Effector memory CD4-positive, alpha-beta T cell (primary cell): ENCODE data around the gene PRKACG.

Experiments used
- DNase-seq, 3 donors: peaks; one replicate each; pipeline ENCODE4 v3.0.0-alpha.2; 2020
- H3K27ac ChIP-seq: 2 replicates; pipeline ENCODE4 v1.7.0; 2013; ENCODE audit warnings: mild to moderate bottlenecking, low read length, moderate library complexity; ENCODE audit not compliant: insufficient read depth, poor library complexity, severe bottlenecking
- H3K27me3 ChIP-seq: replicated peaks from 2 replicates; pipeline ENCODE4 v1.7.0; 2013; ENCODE audit warnings: mild to moderate bottlenecking, low read length; ENCODE audit not compliant: insufficient read depth, control insufficient read depth, poor library complexity, severe bottlenecking
- H3K36me3 ChIP-seq: 2 replicates; pipeline ENCODE4 v1.7.0; 2013; ENCODE audit warnings: mild to moderate bottlenecking, low read length, moderate library complexity; ENCODE audit not compliant: control insufficient read depth, insufficient read depth
- H3K4me1 ChIP-seq: 2 replicates; pipeline ENCODE4 v1.7.0; 2013; ENCODE audit warnings: low read length, mild to moderate bottlenecking; ENCODE audit not compliant: control insufficient read depth, insufficient read depth, poor library complexity, severe bottlenecking
- H3K4me3 ChIP-seq: 2 replicates; pipeline ENCODE4 v1.7.0; 2013; ENCODE audit warnings: low read length, low read depth, mild to moderate bottlenecking; ENCODE audit not compliant: insufficient read depth, poor library complexity, severe bottlenecking
- H3K9me3 ChIP-seq: 2 replicates; pipeline ENCODE4 v1.7.0; 2013; ENCODE audit warnings: mild to moderate bottlenecking, low read length, moderate library complexity; ENCODE audit not compliant: control insufficient read depth

PRKACG gene

DNA sequence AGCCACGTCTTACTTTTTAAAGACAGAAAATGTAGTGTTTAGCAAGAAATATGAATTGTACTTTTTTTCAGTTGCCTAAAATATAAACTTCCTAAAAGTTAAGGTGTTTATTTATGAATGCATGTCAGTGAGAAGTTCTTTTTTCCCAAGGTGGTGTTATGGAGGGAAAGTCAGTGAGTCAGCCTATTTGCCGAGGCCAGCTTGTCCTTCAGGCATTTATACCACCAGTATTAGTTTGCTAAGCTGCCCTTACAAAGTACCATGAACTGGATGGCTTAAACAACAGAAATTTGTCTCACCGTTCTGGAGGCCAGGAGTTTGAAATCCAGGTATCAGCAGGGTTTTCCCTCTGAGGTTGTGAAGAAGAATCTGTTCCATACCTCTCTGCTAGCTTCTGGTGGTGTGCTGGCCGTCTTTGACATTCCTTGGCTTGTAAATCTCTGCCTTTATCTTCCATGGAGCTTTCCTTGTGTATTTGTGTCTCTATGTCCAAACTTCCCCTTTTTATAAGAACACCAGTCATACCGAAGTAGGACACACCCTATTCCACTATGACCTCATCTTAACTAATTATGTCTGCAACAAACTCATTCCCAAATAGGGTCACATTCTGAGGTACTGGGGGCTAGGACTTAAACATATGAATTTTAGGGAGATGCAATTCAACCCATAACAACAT lies 38.4 kb downstream of the PRKACG start:
- Histone ChIP-seq H3K4me3 (no peak overlapping the region), H3K27ac (no peak overlapping the region), H3K9me3 (no peaks in the 10 kb centered on the region), H3K4me1 (peaks cover 4% of the 10 kb centered on the region), H3K36me3 (no peaks in the 10 kb centered on the region), H3K27me3 (no peaks in the 10 kb centered on the region)
- DNase-seq, result no peak

DNA sequence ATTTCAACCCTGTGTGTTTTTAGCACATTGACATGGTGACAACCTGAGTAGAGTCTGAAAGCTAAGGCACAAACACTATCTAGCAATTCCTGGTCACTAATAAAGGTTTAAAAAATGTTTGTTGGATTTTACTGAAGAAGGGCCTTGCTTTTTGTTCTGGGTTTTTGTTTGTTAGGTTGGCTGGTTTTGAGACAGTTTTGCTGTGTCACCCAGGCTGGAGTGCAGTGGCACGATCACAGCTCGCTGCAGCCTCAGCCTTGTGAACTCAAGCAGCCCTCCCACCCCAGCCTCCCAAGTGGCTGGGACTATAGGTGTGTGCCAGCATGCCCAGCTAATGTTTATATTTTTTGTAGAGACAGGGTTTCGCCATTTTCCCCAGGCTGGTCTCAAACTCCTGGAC lies 39.0 kb downstream of the PRKACG start:
- DNase-seq, result no peak
- Histone ChIP-seq H3K27me3 (no peaks in the 10 kb centered on the region), H3K36me3 (no peaks in the 10 kb centered on the region), H3K27ac (no peak overlapping the region), H3K4me1 (peaks cover 3% of the 10 kb centered on the region), H3K4me3 (no peak overlapping the region), H3K9me3 (no peaks in the 10 kb centered on the region)

DNA sequence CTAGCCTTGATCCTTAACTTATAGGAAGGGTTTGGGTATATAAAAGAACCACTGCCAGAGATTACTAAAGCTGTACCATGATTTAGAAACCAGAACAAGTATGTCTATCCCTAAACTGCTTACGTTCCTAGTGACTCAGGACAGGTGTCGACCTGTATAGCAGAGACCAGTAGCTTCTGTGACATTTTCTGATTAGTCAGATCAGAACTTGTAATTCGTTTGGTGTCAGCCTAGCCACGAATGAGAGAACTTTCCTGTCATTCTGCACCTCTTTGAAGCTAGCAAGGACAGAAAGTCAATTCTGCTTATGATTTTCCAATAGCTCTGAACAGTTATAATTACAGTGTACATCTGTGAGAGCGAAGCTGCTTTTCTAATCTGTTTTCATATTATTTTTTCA lies 39.5 kb downstream of the PRKACG start:
- H3K27ac ChIP-seq, result no peak overlapping the region
- no peaks in the 10 kb centered on the region for H3K4me1 ChIP-seq
- no peak for DNase-seq
- no peaks in the 10 kb centered on the region for H3K27me3 ChIP-seq
- H3K9me3 ChIP-seq, result no peaks in the 10 kb centered on the region
- H3K4me3 ChIP-seq, result no peak overlapping the region
- H3K36me3 ChIP-seq, result no peaks in the 10 kb centered on the region

DNA sequence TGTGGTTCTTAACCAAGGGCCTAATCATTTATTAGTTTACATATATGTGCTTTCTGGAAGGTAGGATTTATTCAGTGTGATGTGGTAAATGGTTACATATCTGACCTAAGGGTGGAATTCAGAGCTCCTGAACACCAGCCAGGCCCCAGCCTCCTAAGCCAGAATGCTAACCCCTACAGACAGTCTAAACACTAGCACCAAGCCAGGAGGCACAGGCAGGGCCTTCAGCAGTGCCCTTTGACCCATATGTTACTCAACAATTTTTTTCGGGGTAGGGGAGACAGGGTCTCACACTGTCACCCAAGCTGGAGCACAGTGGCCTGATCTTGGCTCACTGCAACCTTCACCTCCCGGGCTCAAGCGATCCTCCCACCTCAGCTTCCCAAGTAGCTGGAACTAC lies 40.3 kb downstream of the PRKACG start:
- Histone ChIP-seq H3K27me3 (no peaks in the 10 kb centered on the region), H3K9me3 (no peaks in the 10 kb centered on the region), H3K4me3 (no peak overlapping the region), H3K36me3 (no peaks in the 10 kb centered on the region), H3K27ac (no peak overlapping the region), H3K4me1 (no peaks in the 10 kb centered on the region)
- no peak for DNase-seq

DNA sequence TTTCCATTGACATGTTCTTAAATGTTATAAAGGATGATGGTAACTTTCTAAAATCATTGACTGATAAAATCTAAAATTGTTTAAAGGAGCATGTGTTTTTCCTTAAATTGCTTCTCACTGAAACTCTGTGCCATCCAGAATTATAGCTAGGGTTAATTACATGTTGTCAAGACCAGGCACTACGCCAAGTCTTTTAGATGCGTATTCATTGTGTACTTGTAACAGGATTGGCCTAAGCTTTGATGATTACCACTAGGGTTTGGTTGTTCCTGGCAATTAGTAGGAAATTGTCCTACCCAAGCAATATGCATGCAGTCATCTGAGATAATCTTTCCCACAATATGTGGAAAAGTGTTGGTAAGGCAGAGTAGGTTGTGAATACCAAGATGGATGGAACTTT lies 43.8 kb downstream of the PRKACG start:
- Histone ChIP-seq H3K9me3 (no peaks in the 10 kb centered on the region), H3K4me1 (no peaks in the 10 kb centered on the region), H3K27ac (no peak overlapping the region), H3K4me3 (no peak overlapping the region), H3K36me3 (no peaks in the 10 kb centered on the region), H3K27me3 (no peaks in the 10 kb centered on the region)
- no peak for DNase-seq

DNA sequence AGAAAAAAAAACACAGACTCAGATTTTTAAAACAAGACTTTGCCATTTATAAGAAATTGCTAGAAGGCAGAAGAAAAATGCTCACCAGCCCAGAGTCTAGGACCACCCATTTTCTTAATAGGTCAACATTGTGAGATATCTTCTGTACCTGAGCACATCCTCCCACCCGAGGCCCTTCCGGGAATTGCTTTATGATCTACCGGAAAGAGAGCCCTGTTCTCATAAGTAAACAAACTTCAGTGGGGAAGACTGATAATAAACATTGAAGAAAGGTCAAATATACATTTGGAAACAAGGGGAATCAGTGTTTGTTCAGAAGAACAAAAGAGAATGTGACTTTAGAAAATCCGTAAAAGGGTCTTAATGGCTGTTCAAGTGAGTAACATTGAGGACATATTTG lies 44.4 kb downstream of the PRKACG start:
- H3K27me3 ChIP-seq, result no peaks in the 10 kb centered on the region
- H3K4me1 ChIP-seq, result no peaks in the 10 kb centered on the region
- no peak overlapping the region for H3K4me3 ChIP-seq
- H3K27ac ChIP-seq, result no peak overlapping the region
- H3K36me3 ChIP-seq, result no peaks in the 10 kb centered on the region
- no peaks in the 10 kb centered on the region for H3K9me3 ChIP-seq
- no peak for DNase-seq

DNA sequence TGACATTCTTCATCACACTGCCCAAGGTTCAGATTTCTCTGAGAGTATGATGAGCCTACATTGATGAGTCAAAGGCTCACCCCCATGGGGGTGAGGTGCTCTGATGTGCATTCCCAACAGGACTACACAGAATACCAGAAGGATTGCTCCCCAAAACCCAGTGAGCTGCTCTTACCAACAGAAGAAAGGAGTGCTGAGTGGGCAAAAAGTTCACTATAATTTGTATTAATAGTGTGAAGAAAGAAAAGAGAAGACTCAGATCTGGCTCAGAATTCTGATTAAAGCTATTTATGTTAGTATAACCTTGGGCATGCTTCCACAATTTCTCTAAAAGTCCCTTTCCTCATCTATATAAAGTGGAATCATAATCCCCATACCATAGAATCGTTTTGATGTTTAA lies 46.1 kb downstream of the PRKACG start:
- Histone ChIP-seq H3K36me3 (no peaks in the 10 kb centered on the region), H3K4me1 (no peaks in the 10 kb centered on the region), H3K4me3 (no peak overlapping the region), H3K27ac (no peak overlapping the region), H3K9me3 (no peaks in the 10 kb centered on the region), H3K27me3 (no peaks in the 10 kb centered on the region)
- DNase-seq, result no peak

DNA sequence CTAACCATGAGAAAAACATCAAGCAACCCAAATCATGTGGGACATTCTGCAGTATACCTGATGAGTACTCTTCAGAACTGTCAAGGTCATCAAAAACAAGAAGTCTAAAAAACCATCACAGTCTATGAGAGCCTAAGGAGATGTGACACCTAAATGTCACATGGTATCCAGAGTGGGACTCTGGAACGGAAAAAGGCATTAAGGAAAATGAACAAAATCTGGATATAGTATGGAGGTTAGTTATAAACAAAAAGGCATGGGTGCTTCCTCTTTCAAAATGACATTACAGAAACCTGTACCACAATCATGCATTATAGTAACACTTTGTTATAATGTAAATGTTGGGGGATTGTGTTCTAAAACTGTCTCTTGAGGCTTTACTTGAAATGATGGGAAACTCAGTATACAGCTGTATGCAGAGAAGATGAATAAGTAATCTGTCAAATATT lies 47.4 kb downstream of the PRKACG start:
- Histone ChIP-seq H3K9me3 (no peaks in the 10 kb centered on the region), H3K27ac (no peak overlapping the region), H3K27me3 (no peaks in the 10 kb centered on the region), H3K36me3 (no peaks in the 10 kb centered on the region), H3K4me3 (no peak overlapping the region), H3K4me1 (no peaks in the 10 kb centered on the region)
- DNase-seq, result no peak

DNA sequence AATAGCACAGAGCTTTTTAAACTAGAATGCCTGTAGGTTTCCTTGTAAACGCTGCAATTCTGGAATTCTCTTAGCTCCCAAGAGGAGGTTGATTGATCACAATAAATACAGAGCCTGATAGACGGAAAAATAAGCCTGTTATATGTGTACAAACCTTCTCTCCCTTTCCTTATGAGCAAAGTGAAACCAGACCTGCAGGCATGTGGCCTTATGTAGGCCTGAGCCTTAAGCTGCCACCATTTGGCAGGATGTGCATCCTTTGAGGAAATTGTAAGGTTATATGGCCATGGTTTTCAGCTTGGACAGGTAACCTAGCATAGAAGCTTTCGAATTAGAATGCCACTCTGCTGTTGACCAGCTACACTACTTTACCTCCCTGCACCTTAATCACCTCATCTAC lies 49.1 kb downstream of the PRKACG start:
- no peak overlapping the region for H3K27ac ChIP-seq
- no peaks in the 10 kb centered on the region for H3K9me3 ChIP-seq
- H3K27me3 ChIP-seq, result no peaks in the 10 kb centered on the region
- no peak for DNase-seq
- H3K4me1 ChIP-seq, result no peaks in the 10 kb centered on the region
- H3K4me3 ChIP-seq, result no peak overlapping the region
- no peaks in the 10 kb centered on the region for H3K36me3 ChIP-seq

DNA sequence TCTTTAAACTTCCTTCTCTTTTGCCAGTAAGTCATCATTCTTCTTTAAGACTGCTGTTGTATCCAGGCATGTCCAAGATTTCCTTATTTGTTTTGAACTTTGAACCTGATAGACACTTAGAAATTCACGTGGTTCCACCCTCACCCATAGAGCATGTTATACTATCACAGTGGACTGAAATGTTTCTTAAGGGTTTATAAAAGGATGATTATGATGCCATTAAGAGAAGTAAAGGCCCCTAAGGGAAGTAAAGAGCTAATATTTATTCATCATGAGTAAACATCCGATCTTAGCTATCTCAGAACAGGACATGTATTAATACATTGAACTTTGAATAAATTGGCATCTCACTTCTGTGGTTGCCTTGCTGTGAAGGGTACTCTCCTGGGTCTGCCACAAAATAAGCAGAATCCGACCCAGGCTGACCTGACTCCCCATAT lies 49.8 kb downstream of the PRKACG start:
- DNase-seq, result no peak
- Histone ChIP-seq H3K4me3 (no peak overlapping the region), H3K27ac (no peak overlapping the region), H3K36me3 (no peaks in the 10 kb centered on the region), H3K4me1 (no peaks in the 10 kb centered on the region), H3K9me3 (no peaks in the 10 kb centered on the region), H3K27me3 (no peaks in the 10 kb centered on the region)
